Smooth muscle cell of the pulmonary artery (primary cell): ENCODE results near the gene ALDH4A1. TPM values are rescaled to one million over a fixed set of nuclear protein-coding genes. Genes with fewer than 3 reads are reported as not detected.

Source experiments
- total RNA-seq: library from RNA; depleted of rRNA; stranded (reverse); fragments of >200 nt; gene quantifications from 2 replicates; pipeline ENCODE4 v1.2.3, GENCODE V29; 2014

Gene ALDH4A1, protein sequence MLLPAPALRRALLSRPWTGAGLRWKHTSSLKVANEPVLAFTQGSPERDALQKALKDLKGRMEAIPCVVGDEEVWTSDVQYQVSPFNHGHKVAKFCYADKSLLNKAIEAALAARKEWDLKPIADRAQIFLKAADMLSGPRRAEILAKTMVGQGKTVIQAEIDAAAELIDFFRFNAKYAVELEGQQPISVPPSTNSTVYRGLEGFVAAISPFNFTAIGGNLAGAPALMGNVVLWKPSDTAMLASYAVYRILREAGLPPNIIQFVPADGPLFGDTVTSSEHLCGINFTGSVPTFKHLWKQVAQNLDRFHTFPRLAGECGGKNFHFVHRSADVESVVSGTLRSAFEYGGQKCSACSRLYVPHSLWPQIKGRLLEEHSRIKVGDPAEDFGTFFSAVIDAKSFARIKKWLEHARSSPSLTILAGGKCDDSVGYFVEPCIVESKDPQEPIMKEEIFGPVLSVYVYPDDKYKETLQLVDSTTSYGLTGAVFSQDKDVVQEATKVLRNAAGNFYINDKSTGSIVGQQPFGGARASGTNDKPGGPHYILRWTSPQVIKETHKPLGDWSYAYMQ
- 9.9 and 11.2 TPM in 2 replicates for total RNA-seq

DNA sequence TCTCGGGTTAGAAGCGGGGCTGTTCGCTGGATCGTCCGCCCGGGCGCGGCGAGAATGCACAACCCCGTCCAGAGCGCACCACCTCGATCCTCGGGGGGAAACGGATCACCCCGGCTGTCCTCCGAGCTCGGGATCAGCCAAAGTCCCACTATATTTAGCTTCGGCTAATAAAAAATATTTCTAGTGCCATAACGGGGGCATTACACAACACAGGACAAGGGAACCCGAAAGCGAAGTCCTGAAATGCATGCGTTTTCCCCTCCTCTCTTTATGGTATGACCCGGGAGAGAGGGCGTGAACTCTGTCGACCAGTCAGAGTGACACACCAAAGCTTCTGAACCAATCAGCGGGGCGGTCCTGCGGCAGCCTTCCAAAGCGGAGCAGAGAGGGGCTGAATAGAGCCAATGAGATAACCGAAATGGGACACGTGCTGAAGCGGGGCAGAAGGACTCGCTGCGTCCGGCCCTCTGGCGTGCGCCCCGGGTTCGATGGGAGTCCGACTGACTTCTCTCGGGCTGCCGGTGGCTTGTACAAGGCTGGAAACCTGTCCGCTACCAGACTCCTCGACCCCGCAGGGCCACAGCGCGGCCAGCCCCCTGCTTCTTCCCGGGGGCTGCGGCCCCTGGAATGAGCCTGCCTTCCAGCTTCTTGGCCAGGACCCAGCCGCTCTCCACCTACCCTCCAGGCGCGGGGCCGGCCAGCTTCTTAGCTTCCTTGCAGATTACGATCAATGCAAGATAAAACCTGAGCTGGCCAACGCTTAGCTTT lies at the start of gene ALDH4A1:
Gene ALDH4A1, minus strand, starts transcription at position 33 of the 768 bp plus-strand sequence. Its CDS starts 32 bp downstream, at position 1.

DNA sequence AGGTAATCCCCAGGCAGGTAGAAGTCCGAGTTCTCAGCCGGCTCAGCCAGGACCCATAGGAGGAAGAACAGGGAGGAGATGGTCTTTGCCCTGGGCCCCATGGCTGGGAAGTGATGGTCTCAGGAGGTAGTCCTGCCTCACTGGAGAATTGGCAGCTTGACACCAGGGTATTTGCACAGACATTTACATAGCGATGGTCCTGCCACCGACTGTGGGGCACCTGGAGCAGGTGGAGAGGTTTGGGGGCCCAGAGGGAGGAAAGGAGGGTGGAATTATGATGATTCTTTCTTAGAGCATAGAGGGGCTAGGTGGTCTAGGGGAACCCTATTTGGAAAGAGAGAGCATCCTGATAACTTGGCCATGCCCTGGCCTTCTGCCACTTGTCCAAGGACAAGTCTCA lies 42.8 kb downstream of the ALDH4A1 start, which contains the start of gene TAS1R2:
Gene TAS1R2, minus strand, starts transcription at position 101 of the 400 bp plus-strand sequence. Its CDS starts 0 bp downstream, at position 101.

Other genes starting within 250 kb of the ALDH4A1 start
- not detected in 2 replicates for gene TAS1R2, start 42.9 kb downstream of the ALDH4A1 start, total RNA-seq
- 10.0 and 12.7 TPM in 2 replicates for gene IFFO2, start 54.1 kb upstream of the ALDH4A1 start, total RNA-seq